ENCODE data around the gene ATP1A2.

ATP1A2 gene

GRCh38 chr1:160115545-160116282 lies at the start of gene ATP1A2:
Gene ATP1A2, plus strand, starts transcription at chr1:160115759. Its CDS starts 103 bp downstream, at chr1:160115862.
- DNase-seq: no peak

- DNase-seq: no peak
Observed at GRCh38 chr1:160066829-160067745, 48.5 kb upstream of the ATP1A2 start.

- no peak for DNase-seq
Observed at GRCh38 chr1:160068225-160068624, 47.3 kb upstream of the ATP1A2 start.

GRCh38 chr1:160069460-160070231 lies 45.9 kb upstream of the ATP1A2 start, which contains the start of gene KCNJ10:
Gene KCNJ10, minus strand, starts transcription at chr1:160070160. Its CDS starts 27,628 bp downstream, at chr1:160042532.
- DNase-seq: no peak

GRCh38 chr1:160070243-160071163 lies 45.1 kb upstream of the ATP1A2 start:
- DNase-seq: peak; percentile 62 to 65

GRCh38 chr1:160071289-160071688 lies 44.3 kb upstream of the ATP1A2 start:
- DNase-seq: no peak

- no peak for DNase-seq
Observed at GRCh38 chr1:160074865-160075264, 40.7 kb upstream of the ATP1A2 start.

GRCh38 chr1:160075836-160076235 lies 39.7 kb upstream of the ATP1A2 start:
- no peak for DNase-seq

GRCh38 chr1:160076295-160076694 lies 39.3 kb upstream of the ATP1A2 start:
- no peak for DNase-seq

GRCh38 chr1:160077486-160077885 lies 38.1 kb upstream of the ATP1A2 start:
- DNase-seq: no peak

- peak; percentile 41 to 47 for DNase-seq
Observed at GRCh38 chr1:160078512-160079195, 36.9 kb upstream of the ATP1A2 start.

GRCh38 chr1:160079448-160079847 lies 36.1 kb upstream of the ATP1A2 start:
- no peak for DNase-seq

GRCh38 chr1:160080381-160081100 lies 35.0 kb upstream of the ATP1A2 start:
- no peak for DNase-seq

GRCh38 chr1:160081261-160081936 lies 34.2 kb upstream of the ATP1A2 start, which contains the start of gene KCNJ9:
Gene KCNJ9, plus strand, starts transcription at chr1:160081538. Its CDS starts 2,493 bp downstream, at chr1:160084031.
- DNase-seq: no peak

GRCh38 chr1:160082487-160082886 lies 33.1 kb upstream of the ATP1A2 start:
- DNase-seq: no peak

- no peak for DNase-seq
Observed at GRCh38 chr1:160082926-160083325, 32.6 kb upstream of the ATP1A2 start.

GRCh38 chr1:160083968-160084770 lies 31.4 kb upstream of the ATP1A2 start:
- DNase-seq: peak; percentile 77 to 78

GRCh38 chr1:160084771-160085321 lies 30.7 kb upstream of the ATP1A2 start:
- DNase-seq: no peak
